HG03060 (cell line): ENCODE measurements around the gene SYMPK.
A peak's percentile ranks its signal among the peaks of the same experiment; 100 is the strongest.

Experiments
- ATAC-seq: cut with Tn5 transposase; IDR thresholded peaks from one replicate; pipeline ENCODE4 v1.9.1; 2021; ENCODE audit warnings: low read depth, moderate number of reproducible peaks; ENCODE audit not compliant: unreplicated experiment

Gene SYMPK

GRCh38 chr19:45827459-45828093 lies 35.4 kb downstream of the SYMPK start:
- ATAC-seq = no peak

GRCh38 chr19:45826934-45827333 lies 36.0 kb downstream of the SYMPK start:
- no peak for ATAC-seq

GRCh38 chr19:45825917-45826893 lies 36.7 kb downstream of the SYMPK start:
- ATAC-seq = no peak

- no peak for ATAC-seq
Observed at GRCh38 chr19:45825263-45825605, 37.7 kb downstream of the SYMPK start.

- no peak for ATAC-seq
Observed at GRCh38 chr19:45824531-45825262, 38.2 kb downstream of the SYMPK start.

GRCh38 chr19:45824041-45824471 lies 38.9 kb downstream of the SYMPK start:
- ATAC-seq = no peak

- no peak for ATAC-seq
Observed at GRCh38 chr19:45823182-45823581, 39.8 kb downstream of the SYMPK start.

- ATAC-seq = no peak
Observed at GRCh38 chr19:45822716-45823115, 40.2 kb downstream of the SYMPK start.

- ATAC-seq = no peak
Observed at GRCh38 chr19:45821570-45821969, 41.4 kb downstream of the SYMPK start.

- no peak for ATAC-seq
Observed at GRCh38 chr19:45821103-45821521, 41.8 kb downstream of the SYMPK start.

- ATAC-seq = no peak
Observed at GRCh38 chr19:45820413-45821102, 42.4 kb downstream of the SYMPK start.

- no peak for ATAC-seq
Observed at GRCh38 chr19:45819769-45820168, 43.2 kb downstream of the SYMPK start.

- ATAC-seq = no peak
Observed at GRCh38 chr19:45817725-45818301, 45.1 kb downstream of the SYMPK start.

GRCh38 chr19:45817010-45817724 lies 45.8 kb downstream of the SYMPK start:
- peak; percentile 80 for ATAC-seq

GRCh38 chr19:45816236-45817009 lies 46.5 kb downstream of the SYMPK start:
- ATAC-seq = no peak

GRCh38 chr19:45815481-45816216 lies 47.3 kb downstream of the SYMPK start:
- no peak for ATAC-seq

GRCh38 chr19:45814851-45815480 lies 48.0 kb downstream of the SYMPK start, which contains the start of gene RSPH6A:
Gene RSPH6A, minus strand, starts transcription at chr19:45815308. Its CDS starts 132 bp downstream, at chr19:45815176.
- no peak for ATAC-seq
